ENCODE measurements around the gene DLGAP1. TPM values are rescaled to one million over a fixed set of nuclear protein-coding genes. Genes with fewer than 3 reads are reported as not detected.

DLGAP1 gene
- total and polyA plus RNA-seq, 2 donors: 0.24 to 0.41 TPM

DNA sequence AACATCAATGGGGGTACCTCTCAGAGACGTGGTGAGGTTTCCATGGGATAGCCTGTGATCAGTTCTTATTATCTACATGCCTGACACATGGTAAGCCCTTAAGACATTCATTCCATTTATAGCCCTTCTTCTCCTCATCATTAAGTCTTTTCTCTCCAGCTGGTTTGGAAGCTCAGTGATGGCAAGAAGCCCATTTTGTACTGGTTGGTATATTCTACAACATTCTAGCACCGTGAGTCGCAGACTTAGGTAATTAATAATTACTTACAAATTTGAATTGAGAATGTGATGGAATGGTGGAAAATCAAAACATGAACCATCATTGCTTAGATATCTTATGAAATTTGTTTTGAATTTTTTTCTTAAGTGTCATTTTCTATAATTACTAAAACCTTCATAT lies 472.6 kb downstream of the DLGAP1 start:
- no peak overlapping the region for H3K4me3 ChIP-seq (ENCODE audit: low read length in 2 of 2)
- WGBS: 99% methylated on average over 3 of the region's 3 CpGs

DNA sequence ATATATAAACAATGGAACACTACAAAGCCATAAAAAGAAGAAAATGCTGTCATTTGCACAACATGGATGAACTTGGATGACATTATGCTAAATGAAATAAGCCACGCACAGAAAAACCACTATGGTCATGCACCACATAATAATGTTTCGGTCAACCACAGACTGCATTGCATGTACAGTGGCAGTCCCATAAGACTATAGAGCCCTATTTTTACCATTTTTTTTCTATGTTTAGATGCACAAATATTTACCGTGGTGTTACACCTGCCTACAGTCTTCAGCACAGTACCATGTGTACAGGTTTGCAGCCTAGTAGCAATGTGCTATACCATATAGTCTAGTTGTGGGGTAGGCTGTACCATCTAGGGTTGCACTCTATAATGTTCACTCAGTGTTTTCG lies 476.1 kb downstream of the DLGAP1 start:
- no peak overlapping the region for H3K27ac ChIP-seq (ENCODE audit: low read depth in 1 of 2, low read length in 1 of 2)
- H3K27me3 ChIP-seq (ENCODE audit: control insufficient read depth in 2 of 2, insufficient read depth in 1 of 2, low read length in 1 of 2): no peaks in the 10 kb centered on the region
- 98% methylated on average over 4 of the region's 4 CpGs for WGBS
- no peaks in the 10 kb centered on the region for H3K9me3 ChIP-seq (ENCODE audit: control insufficient read depth in 2 of 2, insufficient read depth in 1 of 2, low read length in 1 of 2)
- no peak overlapping the region for H3K4me3 ChIP-seq (ENCODE audit: low read length in 2 of 2)
- DNase-seq (ENCODE audit: low read depth in 6 of 9, low spot score in 9 of 9): no peak
- H3K4me1 ChIP-seq (ENCODE audit: control insufficient read depth in 2 of 2, insufficient read depth in 2 of 2, low read length in 2 of 2): no peaks in the 10 kb centered on the region
- H3K36me3 ChIP-seq (ENCODE audit: control insufficient read depth in 2 of 2, insufficient read depth in 2 of 2, low read length in 1 of 2): no peaks in the 10 kb centered on the region

More for the DNA sequence above, 472.6 kb downstream of the DLGAP1 start:
- no peak for DNase-seq (ENCODE audit: low read depth in 6 of 9, low spot score in 9 of 9)
- no peaks in the 10 kb centered on the region for H3K27me3 ChIP-seq (ENCODE audit: control insufficient read depth in 2 of 2, insufficient read depth in 1 of 2, low read length in 1 of 2)
- H3K27ac ChIP-seq (ENCODE audit: low read depth in 1 of 2, low read length in 1 of 2): no peak overlapping the region
- no peaks in the 10 kb centered on the region for H3K36me3 ChIP-seq (ENCODE audit: control insufficient read depth in 2 of 2, insufficient read depth in 2 of 2, low read length in 1 of 2)
- no peaks in the 10 kb centered on the region for H3K9me3 ChIP-seq (ENCODE audit: control insufficient read depth in 2 of 2, insufficient read depth in 1 of 2, low read length in 1 of 2)
- H3K4me1 ChIP-seq (ENCODE audit: control insufficient read depth in 2 of 2, insufficient read depth in 2 of 2, low read length in 2 of 2): no peaks in the 10 kb centered on the region

DNA sequence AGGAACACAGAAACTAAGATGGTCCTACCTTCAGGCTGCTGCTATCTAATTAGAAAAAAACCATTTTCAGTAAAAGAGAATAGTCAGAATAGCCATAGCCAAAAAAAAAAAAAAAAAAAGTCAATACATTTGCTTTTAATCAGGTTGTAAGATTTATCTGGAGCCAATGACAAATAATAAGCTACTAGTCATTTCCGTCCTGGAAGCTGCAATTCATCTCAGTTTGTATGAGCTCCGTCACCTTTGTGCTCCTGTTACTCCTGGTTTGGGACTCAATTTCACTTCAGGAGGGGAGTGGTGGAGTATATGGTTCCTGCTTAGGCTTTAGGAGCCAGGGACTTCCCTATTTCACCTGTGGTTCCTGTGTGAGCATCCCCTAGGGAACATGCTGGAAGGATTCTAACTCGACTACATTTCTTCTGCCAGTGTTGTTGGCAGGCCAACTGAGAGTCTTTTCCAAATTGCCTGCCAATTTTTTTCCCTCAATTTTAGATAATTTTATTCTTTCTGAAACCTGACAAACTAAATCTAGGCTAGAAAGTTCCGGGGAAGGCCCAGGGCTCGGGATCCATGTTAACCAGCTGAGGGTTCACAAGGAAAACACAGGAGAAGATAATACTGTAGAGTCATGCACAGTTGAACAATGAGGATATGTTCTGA lies 481.8 kb downstream of the DLGAP1 start:
- 84% methylated on average over 5 of the region's 5 CpGs for WGBS
- no peak for DNase-seq (ENCODE audit: low read depth in 6 of 9, low spot score in 9 of 9)
- H3K4me1 ChIP-seq (ENCODE audit: control insufficient read depth in 2 of 2, insufficient read depth in 2 of 2, low read length in 2 of 2): no peaks in the 10 kb centered on the region
- no peaks in the 10 kb centered on the region for H3K27me3 ChIP-seq (ENCODE audit: control insufficient read depth in 2 of 2, insufficient read depth in 1 of 2, low read length in 1 of 2)
- H3K4me3 ChIP-seq (ENCODE audit: low read length in 2 of 2): no peak overlapping the region
- no peaks in the 10 kb centered on the region for H3K36me3 ChIP-seq (ENCODE audit: control insufficient read depth in 2 of 2, insufficient read depth in 2 of 2, low read length in 1 of 2)
- no peak overlapping the region for H3K27ac ChIP-seq (ENCODE audit: low read depth in 1 of 2, low read length in 1 of 2)
- H3K9me3 ChIP-seq (ENCODE audit: control insufficient read depth in 2 of 2, insufficient read depth in 1 of 2, low read length in 1 of 2): no peaks in the 10 kb centered on the region

DNA sequence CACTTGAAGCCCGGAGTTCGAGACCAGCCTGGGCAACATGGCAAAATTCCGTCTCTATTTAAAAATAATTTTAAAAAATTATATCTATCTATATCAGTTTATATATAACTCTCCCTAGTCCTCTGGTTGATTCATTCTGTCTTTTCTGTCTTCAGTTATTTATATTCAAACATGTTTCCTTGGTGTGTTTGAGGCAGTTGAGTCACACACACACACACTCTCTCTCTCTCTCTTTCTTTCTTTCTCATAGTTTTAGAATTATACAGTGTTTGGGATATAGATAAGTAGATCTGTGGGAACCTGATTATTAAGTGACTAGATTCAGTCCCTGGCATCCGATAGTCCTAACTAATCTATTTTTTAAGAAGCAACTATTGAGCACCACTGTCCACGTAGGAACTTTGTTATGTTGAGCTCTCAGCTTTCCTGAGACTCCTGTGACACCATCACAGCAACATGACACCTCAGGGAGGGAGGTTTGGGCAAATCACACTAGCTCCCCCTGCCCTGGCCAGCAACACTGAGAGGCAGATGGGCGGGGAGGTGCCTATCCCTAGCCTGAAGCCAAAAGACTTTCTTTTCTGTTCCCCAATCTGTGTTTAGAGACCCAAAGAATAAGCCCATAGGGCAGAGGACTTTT lies 482.7 kb downstream of the DLGAP1 start:
- 94% methylated on average over 6 of the region's 6 CpGs for WGBS
- Histone ChIP-seq H3K27ac (ENCODE audit: low read depth in 1 of 2, low read length in 1 of 2) (no peak overlapping the region), H3K27me3 (ENCODE audit: control insufficient read depth in 2 of 2, insufficient read depth in 1 of 2, low read length in 1 of 2) (no peaks in the 10 kb centered on the region), H3K36me3 (ENCODE audit: control insufficient read depth in 2 of 2, insufficient read depth in 2 of 2, low read length in 1 of 2) (no peaks in the 10 kb centered on the region), H3K4me3 (ENCODE audit: low read length in 2 of 2) (no peak overlapping the region), H3K9me3 (ENCODE audit: control insufficient read depth in 2 of 2, insufficient read depth in 1 of 2, low read length in 1 of 2) (no peaks in the 10 kb centered on the region), H3K4me1 (ENCODE audit: control insufficient read depth in 2 of 2, insufficient read depth in 2 of 2, low read length in 2 of 2) (no peaks in the 10 kb centered on the region)
- DNase-seq (ENCODE audit: low read depth in 6 of 9, low spot score in 9 of 9): no peak

DNA sequence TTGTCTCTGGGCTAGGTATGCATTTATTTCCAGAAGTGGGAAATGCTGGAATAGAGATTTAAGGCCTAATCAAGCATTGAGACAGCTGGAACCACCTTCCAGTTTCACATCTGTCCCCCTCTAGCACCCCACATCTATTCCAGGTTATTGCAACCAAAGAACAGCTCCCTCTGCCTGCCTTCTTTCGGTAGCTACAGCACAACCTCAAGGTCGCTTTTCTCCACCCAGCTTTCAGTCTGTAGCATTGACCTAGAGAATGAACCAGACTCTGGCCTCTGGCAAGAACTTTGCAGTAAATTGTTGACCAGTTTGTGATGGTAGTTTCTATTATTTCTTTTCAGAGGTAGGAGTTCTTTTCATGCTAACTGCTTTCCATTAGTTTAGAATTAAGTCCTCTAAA lies 484.2 kb downstream of the DLGAP1 start:
- H3K27me3 ChIP-seq (ENCODE audit: control insufficient read depth in 2 of 2, insufficient read depth in 1 of 2, low read length in 1 of 2): no peaks in the 10 kb centered on the region
- H3K9me3 ChIP-seq (ENCODE audit: control insufficient read depth in 2 of 2, insufficient read depth in 1 of 2, low read length in 1 of 2): no peaks in the 10 kb centered on the region
- no peaks in the 10 kb centered on the region for H3K4me1 ChIP-seq (ENCODE audit: control insufficient read depth in 2 of 2, insufficient read depth in 2 of 2, low read length in 2 of 2)
- H3K27ac ChIP-seq (ENCODE audit: low read depth in 1 of 2, low read length in 1 of 2): no peak overlapping the region
- DNase-seq (ENCODE audit: low read depth in 6 of 9, low spot score in 9 of 9): no peak
- H3K4me3 ChIP-seq (ENCODE audit: low read length in 2 of 2): no peak overlapping the region
- H3K36me3 ChIP-seq (ENCODE audit: control insufficient read depth in 2 of 2, insufficient read depth in 2 of 2, low read length in 1 of 2): no peaks in the 10 kb centered on the region
- 40% methylated on average over 2 of the region's 2 CpGs for WGBS

DNA sequence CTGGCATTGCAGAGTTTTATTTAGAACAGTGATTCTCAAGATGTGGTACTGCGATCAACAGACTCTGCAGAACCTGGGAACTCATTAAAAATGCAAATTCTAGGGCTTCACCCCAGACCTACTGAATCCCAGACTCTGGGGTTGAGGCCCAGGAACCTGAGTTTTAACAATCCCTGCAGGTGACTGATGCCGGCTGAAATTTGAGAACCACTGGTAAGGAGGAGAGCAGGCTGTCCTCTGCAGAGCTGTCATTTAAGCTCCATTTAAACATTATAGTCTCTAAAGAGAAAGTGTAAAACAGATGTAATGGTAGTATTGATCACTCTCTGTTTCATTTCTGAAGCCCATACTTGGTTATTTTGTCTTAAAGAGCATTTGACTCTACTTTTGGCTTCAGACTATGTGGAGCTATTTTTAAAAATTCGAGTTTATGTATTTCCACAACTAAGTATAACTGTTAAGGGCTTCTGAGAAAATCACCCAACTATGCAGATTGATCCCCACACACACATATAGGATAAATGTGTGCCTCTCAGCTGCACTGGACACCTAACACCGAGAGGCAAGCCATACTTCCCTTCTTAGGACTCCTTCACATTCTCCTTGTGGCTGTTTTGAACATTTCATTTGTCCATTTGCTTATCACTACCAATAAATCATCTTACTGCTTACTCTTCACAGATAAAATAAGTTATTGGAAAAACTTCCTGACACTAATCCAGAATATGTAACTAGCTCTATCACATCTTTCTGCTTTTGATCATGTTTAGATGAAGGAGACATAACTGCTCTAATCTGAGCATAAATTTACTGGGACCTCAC lies 487.5 kb downstream of the DLGAP1 start:
- Histone ChIP-seq H3K4me3 (ENCODE audit: low read length in 2 of 2) (no peak overlapping the region), H3K4me1 (ENCODE audit: control insufficient read depth in 2 of 2, insufficient read depth in 2 of 2, low read length in 2 of 2) (no peaks in the 10 kb centered on the region), H3K9me3 (ENCODE audit: control insufficient read depth in 2 of 2, insufficient read depth in 1 of 2, low read length in 1 of 2) (no peaks in the 10 kb centered on the region), H3K36me3 (ENCODE audit: control insufficient read depth in 2 of 2, insufficient read depth in 2 of 2, low read length in 1 of 2) (no peaks in the 10 kb centered on the region), H3K27ac (ENCODE audit: low read depth in 1 of 2, low read length in 1 of 2) (no peak overlapping the region), H3K27me3 (ENCODE audit: control insufficient read depth in 2 of 2, insufficient read depth in 1 of 2, low read length in 1 of 2) (no peaks in the 10 kb centered on the region)
- DNase-seq (ENCODE audit: low read depth in 6 of 9, low spot score in 9 of 9): no peak
- WGBS: 83% methylated on average over 4 of the region's 4 CpGs

DNA sequence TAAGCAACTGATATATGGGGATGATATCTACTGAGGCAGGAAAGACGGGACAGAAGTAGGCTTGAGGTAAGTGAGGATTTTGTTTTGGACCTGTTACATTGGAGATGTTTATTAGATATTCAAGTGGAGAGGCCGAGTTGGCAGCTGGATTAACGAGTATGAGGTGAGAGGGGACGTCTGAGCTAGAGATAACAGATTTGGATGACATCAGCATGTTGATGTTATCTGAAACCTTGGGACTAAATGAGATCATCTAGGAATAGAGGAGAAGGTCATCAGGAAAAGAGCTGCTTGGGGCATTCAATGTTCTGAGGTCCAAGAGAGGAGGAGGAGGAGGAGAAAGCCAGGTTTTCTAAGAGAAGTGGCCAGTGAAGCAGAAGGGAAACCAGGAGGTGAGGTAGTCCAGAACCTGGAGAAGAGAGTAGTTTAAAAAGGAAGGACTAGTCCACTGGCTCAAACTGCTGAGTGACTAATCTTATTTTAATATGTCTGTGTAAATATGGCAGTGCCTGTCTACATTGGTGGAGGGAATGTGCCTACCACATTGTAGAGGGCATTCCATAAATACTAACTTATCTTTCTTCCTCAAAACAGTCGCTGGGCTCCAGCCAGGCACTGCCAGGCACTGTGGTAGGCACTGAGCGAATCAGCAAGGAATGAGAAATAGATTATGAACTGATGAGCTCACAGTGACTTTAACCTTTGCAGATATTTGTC lies 488.3 kb downstream of the DLGAP1 start:
- 92% methylated on average over 6 of the region's 6 CpGs for WGBS
- no peak overlapping the region for H3K27ac ChIP-seq (ENCODE audit: low read depth in 1 of 2, low read length in 1 of 2)
- no peaks in the 10 kb centered on the region for H3K36me3 ChIP-seq (ENCODE audit: control insufficient read depth in 2 of 2, insufficient read depth in 2 of 2, low read length in 1 of 2)
- no peaks in the 10 kb centered on the region for H3K9me3 ChIP-seq (ENCODE audit: control insufficient read depth in 2 of 2, insufficient read depth in 1 of 2, low read length in 1 of 2)
- no peaks in the 10 kb centered on the region for H3K4me1 ChIP-seq (ENCODE audit: control insufficient read depth in 2 of 2, insufficient read depth in 2 of 2, low read length in 2 of 2)
- no peak overlapping the region for H3K4me3 ChIP-seq (ENCODE audit: low read length in 2 of 2)
- DNase-seq (ENCODE audit: low read depth in 6 of 9, low spot score in 9 of 9): no peak
- H3K27me3 ChIP-seq (ENCODE audit: control insufficient read depth in 2 of 2, insufficient read depth in 1 of 2, low read length in 1 of 2): no peaks in the 10 kb centered on the region

DNA sequence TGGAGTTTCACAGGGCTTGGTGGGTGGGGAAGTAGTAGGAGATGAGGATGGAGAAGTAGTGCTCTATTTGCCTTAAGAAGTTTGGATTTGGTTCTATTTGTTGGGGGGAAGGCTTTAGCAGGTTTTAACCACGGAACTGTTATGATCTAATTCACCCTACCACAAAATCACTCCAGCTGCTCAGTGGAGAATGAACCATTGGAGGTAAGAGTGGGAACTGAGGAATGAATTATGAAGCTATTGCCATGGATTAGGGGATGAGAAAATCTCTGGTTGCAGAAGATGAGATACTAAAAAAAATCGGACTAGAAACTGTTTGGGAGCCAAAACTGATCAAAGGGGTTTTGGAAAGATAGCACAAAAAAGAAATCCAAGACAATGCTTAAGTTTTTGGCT lies 488.9 kb downstream of the DLGAP1 start:
- DNase-seq (ENCODE audit: low read depth in 6 of 9, low spot score in 9 of 9): no peak
- H3K4me3 ChIP-seq (ENCODE audit: low read length in 2 of 2): no peak overlapping the region
- no peaks in the 10 kb centered on the region for H3K4me1 ChIP-seq (ENCODE audit: control insufficient read depth in 2 of 2, insufficient read depth in 2 of 2, low read length in 2 of 2)
- no peaks in the 10 kb centered on the region for H3K36me3 ChIP-seq (ENCODE audit: control insufficient read depth in 2 of 2, insufficient read depth in 2 of 2, low read length in 1 of 2)
- no peak overlapping the region for H3K27ac ChIP-seq (ENCODE audit: low read depth in 1 of 2, low read length in 1 of 2)
- 87% methylated on average over 2 of the region's 2 CpGs for WGBS
- no peaks in the 10 kb centered on the region for H3K27me3 ChIP-seq (ENCODE audit: control insufficient read depth in 2 of 2, insufficient read depth in 1 of 2, low read length in 1 of 2)
- no peaks in the 10 kb centered on the region for H3K9me3 ChIP-seq (ENCODE audit: control insufficient read depth in 2 of 2, insufficient read depth in 1 of 2, low read length in 1 of 2)

DNA sequence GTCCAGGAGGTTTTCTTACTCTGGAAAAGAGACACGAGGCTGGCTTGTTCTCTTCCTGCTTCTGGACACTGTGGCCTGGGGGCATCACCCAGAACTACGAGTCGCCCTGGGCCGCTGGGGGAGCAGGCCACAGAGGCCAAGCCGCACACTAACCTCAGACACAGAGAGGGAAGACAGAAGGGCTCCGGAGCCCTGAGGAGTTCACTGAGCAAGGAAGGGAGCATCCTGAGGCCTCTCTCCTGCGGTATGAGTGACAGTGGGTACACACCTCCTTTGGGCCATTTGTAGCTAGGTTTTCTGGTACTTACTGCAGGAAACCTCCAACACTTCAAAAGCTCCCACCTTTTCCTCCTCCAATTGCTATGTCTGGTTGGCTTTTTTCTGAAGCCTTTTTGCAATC lies 494.1 kb downstream of the DLGAP1 start:
- no peaks in the 10 kb centered on the region for H3K36me3 ChIP-seq (ENCODE audit: control insufficient read depth in 2 of 2, insufficient read depth in 2 of 2, low read length in 1 of 2)
- H3K27ac ChIP-seq (ENCODE audit: low read depth in 1 of 2, low read length in 1 of 2): no peak overlapping the region
- 95% methylated on average over 7 of the region's 7 CpGs for WGBS
- no peaks in the 10 kb centered on the region for H3K27me3 ChIP-seq (ENCODE audit: control insufficient read depth in 2 of 2, insufficient read depth in 1 of 2, low read length in 1 of 2)
- no peaks in the 10 kb centered on the region for H3K9me3 ChIP-seq (ENCODE audit: control insufficient read depth in 2 of 2, insufficient read depth in 1 of 2, low read length in 1 of 2)
- DNase-seq (ENCODE audit: low read depth in 6 of 9, low spot score in 9 of 9): no peak
- H3K4me1 ChIP-seq (ENCODE audit: control insufficient read depth in 2 of 2, insufficient read depth in 2 of 2, low read length in 2 of 2): no peaks in the 10 kb centered on the region
- H3K4me3 ChIP-seq (ENCODE audit: low read length in 2 of 2): no peak overlapping the region

All from thymus (tissue), 11 donors.